Frontal cortex (tissue), 4 donors: ENCODE data around the gene SH3RF2. TPM values are rescaled to one million over a fixed set of nuclear protein-coding genes. Genes with fewer than 3 reads are reported as not detected.
"Not testable (repeated sequence)": the region's sequence is repeated elsewhere in the genome, so short reads cannot be mapped to it uniquely, and the experiment has no call there.

Experiments
- DNase-seq, 2 donors: peaks; one replicate each; pipeline ENCODE4 v3.0.0; 2012; ENCODE audit warnings: low spot score in 2 of 2
- FAIRE-seq: peaks from 2 replicates; lab custom pipeline; 2012; peaks lifted over from hg19 to GRCh38; lab: Jason Lieb, UNC
- total RNA-seq: library from RNA; depleted of rRNA; stranded (reverse); fragments of >200 nt; gene quantifications from one replicate; pipeline ENCODE4 v1.2.3, GENCODE V29; 2014
- donor health status: control.
- donor health status: control.
- donor health status: control.

Gene SH3RF2
- total RNA-seq, 1 donor from 2014 or later, result under 0.01 TPM

DNA sequence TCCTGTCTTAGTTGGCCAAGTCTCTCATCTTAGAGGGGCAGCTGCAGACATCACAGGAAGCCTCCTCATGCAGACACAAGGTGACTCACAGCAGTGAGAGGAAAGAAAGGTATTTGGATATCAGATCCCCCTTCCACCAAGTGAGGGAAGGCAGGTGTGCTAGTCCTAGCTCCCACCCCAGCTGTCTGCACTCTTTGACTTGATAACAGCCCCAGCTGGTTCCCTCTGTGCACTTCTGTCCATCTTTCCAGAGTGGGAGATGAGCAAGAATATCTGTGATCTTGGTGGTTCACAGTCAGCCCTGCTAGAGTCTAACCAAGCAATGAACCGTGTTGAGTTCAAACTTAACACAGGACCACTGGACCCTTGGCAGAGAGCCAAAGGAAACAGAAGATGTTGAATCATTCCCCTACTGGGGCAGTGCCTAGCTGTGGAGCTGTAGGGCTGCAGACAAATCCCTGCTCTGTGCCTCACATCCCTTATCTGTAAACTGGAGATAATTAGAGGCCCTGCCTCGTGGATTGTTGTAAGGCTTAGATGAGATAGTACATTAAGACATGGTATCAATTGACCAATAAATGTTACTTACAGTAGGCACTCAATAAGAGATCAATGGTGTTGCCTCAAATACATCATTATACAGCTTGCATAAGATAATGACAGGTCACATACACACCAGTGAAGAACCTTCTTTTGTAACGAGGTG lies 39.1 kb downstream of the SH3RF2 start:
- DNase-seq (no peak), FAIRE-seq (no peak)

GRCh38 chr5:145976431-145977155 lies 40.2 kb downstream of the SH3RF2 start:
- no peak for FAIRE-seq
- no peak for DNase-seq

GRCh38 chr5:145978171-145978570 lies 41.8 kb downstream of the SH3RF2 start:
- DNase-seq (no peak), FAIRE-seq (no peak)

DNA sequence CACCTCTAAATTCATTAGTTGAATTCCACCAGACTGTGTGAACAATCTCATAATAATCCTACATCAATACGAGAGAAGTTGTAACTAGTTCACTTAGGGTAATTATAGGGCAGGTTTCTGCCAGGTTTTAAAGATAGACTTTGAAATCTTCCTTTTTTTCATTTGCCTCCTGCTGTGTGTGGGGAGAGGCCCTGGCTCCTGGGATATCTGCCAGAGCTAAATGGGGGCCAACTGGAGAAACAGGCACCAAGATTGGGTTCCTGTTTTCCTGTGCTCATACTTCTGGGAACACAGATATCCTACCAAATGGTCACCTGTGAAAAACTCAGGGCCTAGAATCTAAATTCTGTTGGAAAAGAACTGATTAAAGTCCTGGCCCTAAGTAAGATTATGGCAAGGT lies 42.3 kb downstream of the SH3RF2 start:
- FAIRE-seq, result no peak

DNA sequence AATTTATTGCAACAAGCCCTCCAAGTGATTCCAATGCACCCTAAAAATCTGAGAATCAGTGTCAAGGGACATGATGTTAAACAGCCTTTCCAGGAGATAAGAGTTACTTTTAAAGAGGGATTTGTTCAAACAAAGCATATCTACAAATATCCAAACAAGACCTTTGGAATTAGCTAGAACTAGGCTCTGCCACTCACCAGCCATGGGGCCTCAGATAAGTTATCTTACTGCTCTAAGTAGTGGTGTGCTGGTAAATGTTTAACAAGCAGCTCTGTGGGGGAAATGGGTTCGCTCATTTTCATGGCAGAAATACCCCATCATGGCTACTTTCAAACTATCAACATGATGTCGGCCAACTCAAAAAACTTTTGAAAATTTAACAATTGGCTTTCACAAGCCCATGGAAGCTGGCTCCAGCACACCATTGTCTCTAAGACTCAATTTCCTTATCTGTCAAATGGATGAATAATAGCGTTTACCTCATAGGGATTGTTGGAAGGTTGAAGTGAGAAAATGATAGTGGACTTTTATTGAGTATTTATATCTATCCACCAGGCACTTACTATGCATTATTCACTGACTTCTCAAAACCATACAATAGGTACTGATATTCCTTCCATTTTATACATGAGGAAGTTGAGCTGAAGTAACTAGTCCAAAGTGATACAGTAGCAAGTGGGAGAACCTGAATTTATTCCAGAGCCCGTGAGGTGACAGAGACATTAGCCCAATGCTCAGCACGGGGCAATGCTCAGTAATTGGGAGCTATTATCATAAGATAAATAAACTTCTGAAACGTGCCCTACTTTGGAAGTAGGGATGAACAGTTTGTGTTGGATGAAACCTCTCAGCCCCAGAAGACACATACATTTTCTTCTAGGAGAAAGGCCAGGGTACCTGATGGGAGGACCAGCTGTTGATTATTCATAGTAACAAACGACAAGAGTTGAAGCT lies 43.2 kb downstream of the SH3RF2 start:
- FAIRE-seq (no peak), DNase-seq (no peak)

More for the DNA sequence above, 42.3 kb downstream of the SH3RF2 start:
- DNase-seq, result no peak

GRCh38 chr5:145980259-145980658 lies 43.9 kb downstream of the SH3RF2 start:
- DNase-seq (no peak), FAIRE-seq (no peak)

- FAIRE-seq (no peak), DNase-seq (no peak)
Measured at GRCh38 chr5:145980718-145981117, 44.3 kb downstream of the SH3RF2 start.

GRCh38 chr5:145981589-145982571 lies 45.5 kb downstream of the SH3RF2 start:
- no peak for FAIRE-seq
- no peak for DNase-seq

DNA sequence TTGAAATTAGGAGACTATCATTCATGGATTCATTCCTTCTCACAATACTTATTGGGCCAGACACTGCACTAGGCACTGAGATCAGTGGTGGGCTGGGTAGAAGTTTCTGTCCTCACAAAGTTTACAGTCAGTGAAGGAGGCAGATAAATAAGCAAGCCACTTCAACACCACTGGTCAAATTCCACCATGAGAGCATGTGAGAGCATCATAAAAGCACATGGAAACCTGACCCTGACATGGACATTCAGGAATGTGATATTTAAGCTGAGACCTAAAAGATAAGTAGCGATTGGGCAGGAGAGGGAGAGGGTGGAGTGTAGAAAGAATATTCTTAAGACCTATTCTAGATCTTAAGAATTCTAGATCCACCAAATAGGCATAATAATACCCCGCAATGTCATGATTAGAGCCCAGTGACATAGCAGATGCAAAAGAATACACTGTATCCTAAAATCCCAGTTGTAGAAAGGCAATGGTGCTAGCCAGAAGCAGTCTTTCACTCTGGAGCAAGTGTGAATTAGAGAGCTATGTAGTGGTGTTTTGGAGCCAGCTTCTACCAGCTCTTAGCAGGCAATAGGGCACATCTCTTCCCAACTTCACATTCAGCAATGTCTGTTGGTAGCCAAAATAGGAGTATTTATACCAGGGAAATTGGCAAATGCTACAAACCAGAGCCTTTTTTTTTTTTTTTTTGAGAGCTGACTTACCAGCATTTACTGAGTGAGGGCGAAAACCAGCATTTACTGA lies 46.4 kb downstream of the SH3RF2 start:
- DNase-seq (no peak), FAIRE-seq (no peak)

GRCh38 chr5:145983446-145983845 lies 47.1 kb downstream of the SH3RF2 start:
- FAIRE-seq, result no peak
- no peak for DNase-seq

DNA sequence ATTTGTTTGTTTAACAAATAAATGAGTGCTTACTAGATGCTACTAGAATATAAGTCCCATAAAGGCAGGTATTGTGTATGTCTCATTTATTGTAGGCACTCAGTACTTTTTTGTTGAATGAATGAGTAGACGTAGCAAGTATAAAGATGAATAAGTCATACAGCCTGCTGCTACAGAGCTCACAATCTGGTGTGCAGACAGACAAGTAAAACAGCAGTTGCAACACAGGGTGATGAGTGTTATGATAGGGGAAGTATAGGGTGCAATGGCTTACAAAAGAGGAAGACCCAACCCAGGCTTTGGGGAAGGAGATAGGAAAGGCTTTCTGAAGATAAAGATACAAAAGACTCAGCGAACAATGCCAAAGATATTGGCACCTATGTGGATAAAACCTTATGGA lies 47.7 kb downstream of the SH3RF2 start:
- DNase-seq (no peak), FAIRE-seq (no peak)

GRCh38 chr5:145987856-145988255 lies 51.5 kb downstream of the SH3RF2 start:
- no peak for FAIRE-seq

GRCh38 chr5:145988993-145989392 lies 52.6 kb downstream of the SH3RF2 start:
- no peak for FAIRE-seq

More at GRCh38 chr5:145987856-145988255, 51.5 kb downstream of the SH3RF2 start:
- no peak for DNase-seq

GRCh38 chr5:145989428-145989827 lies 53.0 kb downstream of the SH3RF2 start:
- no peak for FAIRE-seq
- no peak for DNase-seq

More at GRCh38 chr5:145988993-145989392, 52.6 kb downstream of the SH3RF2 start:
- no peak for DNase-seq

GRCh38 chr5:145990170-145990569 lies 53.8 kb downstream of the SH3RF2 start:
- DNase-seq (no peak), FAIRE-seq (no peak)

- FAIRE-seq (no peak), DNase-seq (no peak)
Measured at GRCh38 chr5:145991044-145991575, 54.7 kb downstream of the SH3RF2 start.

DNA sequence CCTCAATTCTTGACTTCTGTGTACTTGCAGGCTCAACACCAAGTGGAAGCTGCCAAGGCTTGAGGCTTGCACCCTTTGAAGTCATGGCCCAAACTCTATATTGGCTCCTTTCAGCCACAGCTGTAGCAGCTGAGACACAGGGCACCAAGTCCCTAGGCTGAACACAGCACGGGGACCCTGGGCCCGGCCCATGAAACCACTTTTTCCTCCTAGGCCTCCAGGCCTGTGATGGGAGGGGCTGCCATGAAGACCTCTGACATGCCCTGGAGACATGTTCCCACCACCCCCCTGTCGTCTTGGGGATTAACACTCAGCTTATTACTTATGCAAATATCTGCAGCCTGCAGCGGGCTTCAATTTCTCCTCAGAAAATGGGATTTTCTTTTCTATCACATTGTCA lies 57.2 kb downstream of the SH3RF2 start:
- not testable (repeated sequence) for DNase-seq, FAIRE-seq

- DNase-seq, result no peak
Measured at GRCh38 chr5:145996135-145996534, 59.8 kb downstream of the SH3RF2 start.

More at GRCh38 chr5:145996135-145996534, 59.8 kb downstream of the SH3RF2 start:
- FAIRE-seq, result no peak
